ENCODE results near the gene DNAJB5.

Gene DNAJB5

DNA sequence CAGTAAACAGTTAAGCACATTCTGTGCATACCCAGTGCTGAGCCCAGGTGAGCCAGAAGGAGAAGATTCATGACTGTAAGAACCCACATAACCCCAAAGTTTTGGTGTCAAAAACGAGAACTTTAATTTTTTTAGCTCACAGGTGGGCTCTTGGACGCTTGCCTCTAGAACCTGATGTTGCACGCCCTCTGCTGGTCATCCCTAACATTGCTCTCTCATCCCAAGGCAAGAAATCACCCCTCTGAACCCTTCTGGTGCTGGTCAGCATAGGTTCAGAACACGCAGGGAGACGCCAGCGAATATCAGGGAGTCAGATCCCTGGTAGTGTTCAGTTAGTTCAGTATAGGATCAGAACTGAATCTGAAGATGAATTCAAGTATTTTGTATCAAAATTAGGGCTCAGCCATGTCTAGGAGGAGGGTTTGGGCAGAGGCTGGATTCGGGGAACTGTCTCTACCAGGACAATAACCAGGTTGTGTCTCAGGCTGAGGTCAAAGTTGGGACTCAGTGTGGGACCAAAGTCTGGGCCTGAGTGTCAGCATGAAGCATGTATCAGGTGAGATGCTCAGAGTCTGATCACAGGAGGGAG is 4.1 kb upstream of the DNAJB5 start:
- DNase-seq: peak; percentile 71

DNA sequence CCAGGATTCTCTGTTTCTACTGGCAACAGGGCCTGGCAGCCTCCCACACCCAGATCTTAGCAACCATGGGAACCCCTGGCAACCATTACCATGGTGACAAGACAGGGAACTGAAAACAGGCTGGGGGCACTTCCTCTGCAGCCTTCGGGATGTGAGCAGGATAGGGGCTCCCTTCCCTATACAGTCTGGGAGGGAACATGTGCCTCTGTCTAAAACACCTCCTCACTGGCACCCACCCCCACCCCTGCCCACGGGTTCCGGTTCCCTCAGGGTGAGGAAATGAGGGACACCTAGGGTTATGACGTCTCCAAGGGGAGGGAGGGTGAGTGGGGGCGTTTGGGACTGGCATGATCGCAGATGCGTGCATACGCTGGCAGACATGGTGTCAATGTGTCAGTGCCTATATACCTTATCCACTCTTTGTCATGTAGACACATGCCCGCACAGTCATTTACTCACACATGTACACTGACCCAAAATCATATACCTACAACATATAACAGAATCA is 3.0 kb upstream of the DNAJB5 start:
- peak; percentile 8 for DNase-seq

DNA sequence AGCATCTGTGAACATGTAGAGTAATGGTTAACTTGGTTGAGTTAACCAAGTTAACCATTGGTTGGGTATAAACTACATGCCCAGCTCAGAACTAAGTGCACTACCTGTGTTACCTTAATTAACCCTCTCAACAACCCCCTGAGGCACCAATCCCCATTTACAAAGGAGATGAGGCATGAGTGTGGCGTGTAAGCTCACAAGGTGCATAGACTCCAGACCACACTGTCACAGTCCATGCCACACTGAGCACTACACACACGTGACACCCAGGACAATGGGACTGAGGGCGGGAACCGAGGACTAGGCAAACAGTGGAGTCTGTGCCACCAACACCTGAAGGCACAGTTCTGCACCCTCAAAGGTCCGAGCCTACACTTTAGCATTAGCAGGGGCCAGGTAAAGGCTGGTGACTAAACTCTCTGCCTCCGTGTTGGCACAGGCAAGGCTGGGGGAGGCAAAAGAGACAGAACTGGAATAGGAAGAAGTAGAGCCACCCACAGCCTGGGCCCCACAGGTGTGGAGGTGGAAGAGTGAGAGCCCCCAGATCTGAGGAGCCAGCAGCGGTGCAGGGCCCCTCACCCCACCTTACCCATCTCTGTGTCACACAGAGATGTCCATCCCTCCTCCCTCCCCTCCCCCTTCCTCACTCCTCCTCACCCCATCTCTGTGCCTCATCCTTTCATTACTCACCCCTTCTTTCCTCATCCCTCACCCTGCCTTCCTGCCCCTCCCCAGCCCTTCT is 2.2 kb upstream of the DNAJB5 start:
- no peak for DNase-seq

DNA sequence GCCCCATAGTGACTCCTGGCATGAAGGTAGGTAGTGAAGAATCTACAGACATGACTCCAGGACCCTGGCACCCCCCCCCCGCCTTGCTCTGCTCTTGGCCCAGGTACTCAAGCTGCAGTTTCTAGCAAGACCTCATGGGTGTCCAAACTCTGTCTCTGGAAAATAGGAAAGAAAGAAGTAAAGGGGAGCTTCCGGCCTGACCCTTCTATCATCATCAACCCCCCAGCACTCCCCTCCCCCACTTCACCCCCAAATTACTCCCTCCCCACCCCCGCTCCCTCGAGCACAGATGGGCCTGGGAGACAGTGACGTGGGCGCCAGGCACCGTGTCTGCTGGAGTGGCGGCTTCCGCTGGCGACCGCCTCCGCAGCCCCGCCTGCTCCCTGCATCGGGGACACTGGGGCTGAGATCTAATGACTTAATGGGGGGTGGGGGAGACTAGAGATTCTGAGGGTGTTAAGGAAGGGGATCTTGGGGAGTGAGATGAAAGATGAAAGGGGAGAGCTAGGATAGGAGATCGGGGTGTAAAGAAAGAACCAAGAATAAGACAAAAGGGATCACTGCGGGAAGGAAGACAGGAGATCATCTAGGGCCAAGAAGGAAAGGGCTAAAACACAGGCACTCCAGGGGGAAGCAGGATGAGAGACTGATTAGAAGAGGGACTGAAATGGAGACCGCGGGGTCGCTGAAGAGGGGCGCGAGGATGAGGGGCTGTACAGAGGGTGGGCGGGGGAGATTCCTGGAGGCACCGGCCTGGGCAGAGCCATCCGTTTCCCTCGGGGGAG is 1.1 kb upstream of the DNAJB5 start:
- DNase-seq: peak; percentile 61

DNA sequence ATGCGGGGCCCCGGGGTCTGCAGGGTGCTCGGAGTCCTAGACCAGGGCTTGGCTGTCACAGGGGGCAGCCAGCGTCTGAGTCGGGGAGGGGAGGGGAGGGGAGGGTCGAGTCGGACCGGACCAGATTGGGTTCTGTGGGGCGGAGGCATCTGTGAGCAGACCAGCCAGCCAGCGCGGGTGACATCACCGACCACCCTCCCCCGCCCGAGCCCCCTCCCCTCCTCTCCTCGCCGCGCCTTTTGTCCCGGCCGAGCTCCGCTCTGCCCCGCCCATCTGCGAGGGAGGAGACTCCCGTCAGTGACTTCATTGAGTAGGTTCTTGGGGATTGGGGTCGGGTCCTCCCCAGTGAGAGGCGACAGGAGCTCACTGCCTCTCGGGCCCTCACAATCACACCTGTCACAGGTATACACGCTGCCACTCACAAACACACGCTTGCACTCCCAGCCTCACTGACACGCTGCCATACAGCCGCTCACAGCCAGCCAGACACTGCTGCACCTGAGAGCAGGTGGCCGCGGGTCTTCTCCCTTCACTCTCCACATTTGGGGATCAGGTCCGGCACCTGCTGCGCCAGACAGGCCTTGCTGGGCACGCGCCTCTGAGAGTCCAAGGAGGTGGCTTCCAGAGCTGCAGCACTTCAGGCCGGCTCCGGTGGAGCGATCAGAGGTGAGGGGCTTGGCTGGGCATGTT is 546 bp downstream of the DNAJB5 start:
- DNase-seq: peak; percentile 72

DNA sequence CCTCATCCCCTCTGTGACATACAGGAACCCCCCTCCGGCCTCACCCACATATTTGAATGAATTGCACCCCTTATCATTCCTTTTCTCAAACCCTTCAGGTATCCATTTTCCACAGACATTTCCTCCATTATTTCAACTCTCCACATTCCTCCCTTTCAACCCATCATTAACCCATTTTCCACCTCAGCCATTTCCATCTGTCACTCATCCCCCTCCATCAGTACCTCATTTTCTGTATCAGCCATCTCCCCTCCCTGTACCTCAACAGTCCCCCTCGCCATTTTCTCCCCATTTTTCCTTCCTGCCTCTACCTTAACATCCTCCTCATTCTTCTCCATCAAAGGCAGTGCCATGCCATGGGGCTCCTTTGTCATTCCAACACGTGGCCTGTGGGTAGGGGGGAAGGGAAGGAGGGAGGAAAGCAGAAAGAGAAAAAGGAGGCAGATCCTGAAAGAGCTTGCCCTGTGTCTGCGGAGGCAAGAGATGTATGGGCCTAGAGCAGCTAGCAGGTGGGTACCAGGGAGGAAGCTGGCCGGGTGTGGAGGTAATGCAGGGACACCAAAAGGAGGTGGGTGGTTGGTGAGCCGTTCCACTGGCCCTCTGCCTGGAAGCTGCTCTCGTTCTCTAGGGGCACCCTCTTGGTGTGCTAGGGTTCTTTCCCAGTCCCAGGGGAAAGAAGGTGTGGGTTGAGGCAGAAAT is 1.5 kb downstream of the DNAJB5 start:
- no peak for DNase-seq

DNA sequence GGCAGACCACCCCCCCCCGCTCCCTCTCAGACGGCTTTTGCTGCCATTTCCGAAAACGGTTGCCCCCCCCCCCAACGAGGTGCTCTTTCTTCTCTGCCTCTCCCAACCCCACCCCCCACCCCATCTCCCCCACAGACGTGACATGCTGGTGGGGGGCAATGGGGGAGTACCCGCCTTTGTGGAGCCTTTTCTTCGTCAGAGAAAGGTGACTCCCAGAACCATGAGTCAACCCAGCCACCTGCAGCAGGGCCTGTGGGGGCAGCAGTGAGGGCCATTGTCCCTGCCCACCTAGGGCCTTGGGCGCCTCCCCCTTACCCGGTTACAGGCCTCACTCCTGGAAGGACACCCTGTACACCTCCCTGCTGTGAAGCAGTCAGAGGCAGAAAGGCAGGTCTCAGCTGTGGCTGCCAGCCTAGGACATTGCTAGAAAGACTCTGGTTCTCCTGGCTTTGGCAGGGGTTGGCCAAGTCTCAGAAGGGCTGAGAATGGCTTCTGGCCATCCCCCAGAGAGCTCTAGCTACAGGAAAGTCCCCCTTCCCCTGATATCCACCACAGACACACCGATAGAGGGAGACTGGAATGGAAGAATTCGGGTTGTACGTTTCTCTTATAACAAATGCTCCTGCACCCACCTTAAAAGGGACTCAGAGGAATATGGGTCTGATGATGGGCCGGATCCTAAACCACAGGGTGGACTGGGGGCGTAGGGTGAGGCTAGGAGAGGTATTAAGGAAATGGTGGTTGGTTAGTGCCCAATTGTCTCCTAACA is 2.2 kb downstream of the DNAJB5 start:
- peak; percentile 7 for DNase-seq

DNA sequence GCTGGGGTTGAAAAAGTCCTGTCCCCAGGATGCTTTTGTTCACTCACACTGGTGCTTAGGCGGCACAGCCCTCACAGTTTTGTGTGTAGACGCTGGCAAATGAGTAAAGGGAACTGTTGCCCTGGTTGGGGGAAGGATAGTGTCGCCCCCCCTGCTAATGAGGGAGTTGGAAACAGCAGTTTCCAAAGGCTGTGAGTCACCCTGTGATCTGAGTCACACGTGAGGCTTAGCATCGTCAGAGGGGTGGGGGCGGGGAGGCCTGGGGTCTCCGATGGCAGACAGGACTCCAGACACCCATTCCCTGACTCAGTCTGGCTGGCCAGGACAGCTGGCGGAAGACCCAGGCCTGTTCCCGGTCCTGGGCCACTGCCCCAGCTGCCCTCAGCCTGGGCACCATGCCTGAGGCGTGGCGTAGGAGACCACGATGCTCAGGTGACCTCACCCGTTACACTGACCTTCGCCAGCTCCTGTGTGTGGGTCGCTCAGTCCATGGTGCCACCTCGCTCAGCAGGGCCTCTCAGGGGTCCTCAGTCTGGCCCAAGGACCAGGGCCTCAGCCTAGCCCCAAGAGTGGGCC is 2.9 kb downstream of the DNAJB5 start:
- no peak for DNase-seq

DNA sequence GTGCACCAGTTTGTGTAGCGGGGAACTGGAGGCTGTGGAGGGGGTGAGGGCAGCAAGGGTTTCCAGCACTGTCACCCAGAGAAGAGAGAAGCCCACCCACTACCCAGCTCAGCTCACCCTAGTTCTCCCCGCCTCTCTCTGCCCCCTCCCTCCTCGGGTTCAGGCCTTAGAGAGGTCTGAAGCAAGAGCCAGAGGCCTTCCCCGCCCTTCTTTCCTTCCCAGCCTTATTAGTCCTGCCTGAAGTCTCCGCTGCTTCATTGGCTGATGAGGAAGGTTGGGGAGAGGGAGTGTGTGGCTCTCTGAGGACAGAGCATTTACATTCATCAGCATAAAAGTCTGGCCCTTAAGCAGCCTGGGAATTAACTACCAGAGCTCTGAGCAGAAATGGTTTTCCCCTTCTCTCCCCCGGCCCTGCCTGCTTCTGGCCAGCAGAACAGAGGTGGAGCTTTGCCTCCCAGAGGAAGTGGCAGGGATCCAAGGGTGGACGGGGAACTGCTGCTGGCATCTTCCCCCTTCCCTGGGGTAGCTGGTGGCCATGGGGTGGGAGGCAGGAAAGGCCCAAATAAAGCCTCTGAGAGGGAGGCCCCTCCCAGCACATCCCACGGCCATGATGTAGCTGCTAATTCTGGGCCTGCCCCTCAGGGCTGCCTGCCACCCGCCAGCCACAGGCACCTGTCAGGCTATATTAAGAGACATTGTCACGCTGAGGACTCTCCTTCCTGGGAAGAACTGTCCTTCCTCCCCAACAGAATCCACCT is 4.1 kb downstream of the DNAJB5 start:
- peak; percentile 56 for DNase-seq

DNA sequence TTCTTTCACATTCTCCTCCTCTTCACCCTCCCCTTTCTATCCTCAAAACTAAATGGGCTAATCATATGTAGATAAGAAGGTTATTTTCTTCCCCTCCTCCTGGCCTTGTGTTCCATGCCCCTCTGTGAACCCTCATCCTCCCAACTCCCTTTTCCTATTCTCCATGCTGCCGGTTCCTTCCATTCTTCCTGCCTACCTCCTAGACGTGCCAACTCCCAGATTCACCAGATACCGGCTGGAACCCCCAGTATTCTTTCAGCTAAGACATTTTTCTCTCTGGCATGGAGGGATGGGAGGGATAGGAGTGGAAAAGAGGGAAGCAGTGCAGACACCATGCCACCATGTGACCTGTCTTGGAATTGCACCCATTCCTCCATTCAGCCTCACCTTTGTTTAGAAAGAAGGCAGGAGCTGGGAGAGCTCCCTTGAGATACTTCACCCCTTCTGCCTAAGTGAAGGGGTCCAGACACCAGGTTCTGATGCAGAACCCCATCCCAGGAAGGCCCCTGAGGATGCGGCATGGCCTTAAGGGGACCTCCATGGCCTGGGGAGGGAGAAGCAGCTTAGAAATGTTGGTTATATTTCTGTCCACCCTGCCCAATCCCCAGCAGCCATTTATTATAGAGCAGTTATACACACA is 4.8 kb downstream of the DNAJB5 start:
- peak; percentile 80 for DNase-seq

DNA sequence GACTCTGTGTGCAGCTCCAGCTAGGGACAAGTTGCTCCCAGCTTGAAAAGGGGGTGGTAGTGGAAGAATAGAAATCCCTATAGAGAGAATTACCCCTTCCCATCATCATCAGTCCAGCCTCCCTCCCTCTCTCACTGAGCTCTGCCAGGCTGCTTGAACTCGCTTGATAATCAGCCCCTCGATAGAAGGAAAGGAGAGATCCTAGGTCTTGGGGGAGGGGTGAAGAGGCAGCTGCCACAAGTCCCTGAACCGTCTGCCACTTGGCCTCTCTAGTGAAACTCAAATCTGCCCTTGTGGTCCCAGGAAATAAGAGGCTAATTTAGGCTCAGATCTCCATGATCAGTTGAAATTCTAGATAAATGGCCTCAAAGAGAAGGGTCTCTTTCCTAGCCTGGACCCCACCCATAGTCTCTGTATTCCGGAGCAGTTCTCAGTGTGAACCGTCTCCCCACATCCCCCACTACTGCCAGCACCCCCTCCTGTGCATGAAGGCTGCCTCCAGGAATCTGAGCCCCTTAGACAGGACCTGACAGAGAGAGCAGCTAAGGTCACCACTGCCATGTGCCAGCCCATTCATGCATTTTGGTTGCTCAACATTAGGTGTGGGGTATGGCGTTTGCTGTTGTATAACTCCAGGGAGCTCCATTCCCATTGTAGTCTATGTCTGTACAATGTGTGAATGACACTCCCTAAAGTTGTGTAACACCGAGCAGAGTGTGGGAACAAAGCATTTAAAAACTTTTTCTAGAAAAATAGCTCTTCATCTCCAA is 5.5 kb downstream of the DNAJB5 start:
- DNase-seq: peak; percentile 92

DNA sequence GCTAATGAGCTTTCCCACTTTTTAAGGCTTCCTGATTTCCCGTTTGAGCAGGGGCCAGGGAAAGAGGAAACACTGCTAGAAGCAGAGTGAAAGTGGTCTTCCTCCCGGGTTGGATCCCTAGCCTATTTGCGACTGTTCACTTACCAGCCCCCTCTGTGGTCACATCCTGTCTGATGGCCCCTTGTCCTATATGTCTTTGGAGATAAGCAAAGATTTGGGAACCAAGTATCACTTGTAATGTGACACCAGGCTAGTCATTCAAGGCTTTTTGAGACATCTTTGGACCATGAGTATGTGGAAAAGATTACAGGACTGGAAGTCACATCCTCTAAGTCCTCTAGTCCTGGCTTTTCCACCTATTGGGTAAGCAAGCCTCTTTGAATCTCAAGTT is 6.1 kb downstream of the DNAJB5 start:
- no peak for DNase-seq

DNA sequence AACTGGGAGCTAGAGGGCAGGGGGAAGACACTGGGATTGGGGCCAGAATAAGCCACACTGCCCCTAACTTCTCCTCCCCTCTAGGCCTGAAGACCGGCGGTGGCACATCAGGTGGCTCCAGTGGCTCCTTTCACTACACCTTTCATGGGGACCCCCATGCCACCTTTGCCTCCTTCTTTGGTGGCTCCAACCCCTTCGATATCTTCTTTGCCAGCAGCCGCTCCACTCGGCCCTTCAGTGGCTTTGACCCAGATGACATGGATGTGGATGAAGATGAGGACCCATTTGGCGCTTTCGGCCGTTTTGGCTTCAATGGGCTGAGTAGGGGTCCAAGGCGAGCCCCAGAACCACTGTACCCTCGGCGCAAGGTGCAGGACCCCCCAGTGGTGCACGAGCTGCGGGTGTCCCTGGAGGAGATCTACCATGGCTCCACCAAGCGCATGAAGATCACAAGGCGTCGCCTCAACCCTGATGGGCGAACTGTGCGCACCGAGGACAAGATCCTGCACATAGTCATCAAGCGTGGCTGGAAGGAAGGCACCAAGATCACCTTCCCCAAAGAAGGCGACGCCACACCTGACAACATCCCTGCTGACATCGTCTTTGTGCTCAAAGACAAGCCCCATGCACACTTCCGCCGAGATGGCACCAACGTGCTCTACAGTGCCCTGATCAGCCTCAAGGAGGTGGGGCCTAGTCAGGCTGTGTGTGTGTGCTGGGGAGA is 6.8 kb downstream of the DNAJB5 start:
- DNase-seq: no peak

DNA sequence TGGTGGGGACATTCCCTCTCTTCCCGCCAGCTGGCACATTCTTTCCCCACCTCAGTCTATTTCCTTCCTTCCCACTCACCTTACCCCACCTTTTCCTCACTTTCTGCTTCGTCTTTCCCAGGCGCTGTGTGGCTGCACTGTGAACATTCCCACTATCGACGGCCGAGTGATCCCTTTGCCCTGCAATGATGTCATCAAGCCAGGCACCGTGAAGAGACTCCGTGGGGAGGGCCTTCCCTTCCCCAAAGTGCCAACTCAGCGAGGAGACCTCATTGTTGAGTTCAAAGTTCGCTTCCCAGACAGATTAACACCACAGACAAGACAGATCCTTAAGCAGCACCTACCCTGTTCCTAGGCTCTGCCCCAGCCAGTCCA is 7.3 kb downstream of the DNAJB5 start:
- DNase-seq: no peak

DNA sequence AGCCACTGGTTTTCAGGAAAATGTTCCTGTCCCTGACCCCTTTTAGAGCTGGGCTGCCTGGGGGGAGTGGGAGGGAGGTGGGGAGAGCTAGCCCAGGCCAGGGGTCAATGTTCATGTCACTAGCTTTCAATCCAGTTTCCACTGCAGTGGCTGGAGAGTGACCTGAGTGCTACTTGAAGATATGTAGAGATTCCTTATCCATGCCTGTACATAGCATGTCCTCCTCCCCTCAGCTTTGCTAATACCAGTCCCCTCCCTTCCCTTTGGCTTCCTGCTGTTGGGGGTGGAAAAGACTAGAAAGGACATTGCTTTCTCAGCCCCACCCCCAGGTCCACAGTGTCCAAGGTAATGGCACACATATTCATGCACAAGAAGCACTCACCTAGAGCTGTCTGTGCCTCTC is 7.8 kb downstream of the DNAJB5 start:
- no peak for DNase-seq

DNA sequence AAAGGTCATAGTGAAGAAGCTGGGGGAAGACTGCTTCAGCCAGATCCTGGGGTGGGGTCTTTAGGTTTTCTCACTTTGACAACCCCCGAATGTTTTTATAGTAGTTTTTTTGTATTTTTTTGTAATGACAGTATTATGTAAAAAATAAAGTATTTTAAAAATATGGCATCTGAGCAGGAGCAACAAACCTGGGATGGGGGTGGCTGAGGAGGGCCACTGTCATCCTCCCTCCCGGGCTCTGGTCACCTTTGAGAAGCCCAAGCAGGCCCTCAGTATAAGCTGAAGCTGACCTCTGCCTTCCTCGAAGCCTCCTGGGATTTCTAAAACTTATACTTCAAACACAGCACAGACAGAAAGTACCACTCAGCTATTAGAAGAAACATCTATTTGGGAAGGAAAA is 8.7 kb downstream of the DNAJB5 start:
- no peak for DNase-seq

DNA sequence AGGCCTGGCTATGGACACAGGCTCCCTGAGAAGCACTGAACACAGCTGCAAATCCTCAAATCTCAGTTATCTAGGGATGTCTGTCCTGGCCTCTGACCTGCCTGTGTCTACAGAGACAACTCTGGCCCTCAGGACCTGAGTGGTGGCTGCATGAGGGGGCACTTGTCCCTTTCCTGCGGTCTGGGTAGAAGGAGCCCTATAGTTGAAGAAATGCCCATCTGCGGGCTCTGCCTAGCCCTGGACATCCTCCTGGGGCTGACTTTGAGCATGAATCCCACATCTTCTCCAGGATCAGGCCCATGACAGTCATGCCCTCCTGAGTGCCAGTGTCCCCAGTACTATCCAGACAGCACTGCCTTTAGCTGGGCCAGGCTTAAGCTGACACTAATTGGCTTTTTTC is 10.0 kb downstream of the DNAJB5 start:
- DNase-seq: peak; percentile 68

DNA sequence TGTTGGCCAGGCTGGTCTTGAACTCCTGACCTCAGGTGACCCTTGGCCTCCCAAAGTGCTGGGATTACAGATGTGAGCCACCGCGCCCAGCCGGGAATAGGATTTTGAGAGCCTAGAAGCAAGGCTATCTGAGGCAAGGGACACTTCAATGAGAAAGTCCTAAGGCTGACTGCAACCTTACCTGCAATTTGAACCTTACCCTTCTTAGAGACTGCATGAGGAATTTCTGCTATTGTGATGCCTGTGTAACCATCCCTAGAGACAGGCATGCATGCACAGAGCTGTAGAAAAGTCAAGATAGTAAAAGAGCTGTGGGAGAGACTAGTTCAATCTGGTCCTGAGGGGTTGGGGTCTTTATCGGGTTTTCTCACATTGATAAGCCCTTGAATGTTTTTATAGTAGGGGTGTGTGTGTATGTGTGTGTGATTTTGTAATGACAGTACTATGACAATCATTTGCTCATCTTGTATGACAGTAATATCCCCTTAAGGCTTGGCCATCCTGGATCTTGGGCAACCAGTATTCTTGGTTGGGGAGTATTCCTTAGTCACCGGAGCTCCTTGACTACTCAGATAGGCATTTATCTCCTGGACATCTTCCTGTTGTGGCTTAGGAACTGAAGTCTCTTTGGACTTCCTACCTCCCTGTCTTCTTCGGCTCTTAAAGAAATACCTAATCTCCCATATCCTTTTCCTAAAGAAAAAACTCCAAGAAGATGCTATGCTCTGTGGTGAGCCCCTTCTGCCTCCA is 11.2 kb downstream of the DNAJB5 start:
- DNase-seq: no peak

All from NCI-H82 (cell line).